ENCODE data around the gene ZNF382. TPM values are rescaled to one million over a fixed set of nuclear protein-coding genes. Genes with fewer than 3 reads are reported as not detected.
"Not testable (repeated sequence)": the region's sequence is repeated elsewhere in the genome, so short reads cannot be mapped to it uniquely, and the experiment has no call there.

The ZNF382 gene
- 2.5 TPM for polyA plus RNA-seq (2013, experiment 1 of 2; ENCODE audit: insufficient read length)
- 2.9 TPM for polyA plus RNA-seq (2013, experiment 2 of 2; ENCODE audit: insufficient read length)

DNA sequence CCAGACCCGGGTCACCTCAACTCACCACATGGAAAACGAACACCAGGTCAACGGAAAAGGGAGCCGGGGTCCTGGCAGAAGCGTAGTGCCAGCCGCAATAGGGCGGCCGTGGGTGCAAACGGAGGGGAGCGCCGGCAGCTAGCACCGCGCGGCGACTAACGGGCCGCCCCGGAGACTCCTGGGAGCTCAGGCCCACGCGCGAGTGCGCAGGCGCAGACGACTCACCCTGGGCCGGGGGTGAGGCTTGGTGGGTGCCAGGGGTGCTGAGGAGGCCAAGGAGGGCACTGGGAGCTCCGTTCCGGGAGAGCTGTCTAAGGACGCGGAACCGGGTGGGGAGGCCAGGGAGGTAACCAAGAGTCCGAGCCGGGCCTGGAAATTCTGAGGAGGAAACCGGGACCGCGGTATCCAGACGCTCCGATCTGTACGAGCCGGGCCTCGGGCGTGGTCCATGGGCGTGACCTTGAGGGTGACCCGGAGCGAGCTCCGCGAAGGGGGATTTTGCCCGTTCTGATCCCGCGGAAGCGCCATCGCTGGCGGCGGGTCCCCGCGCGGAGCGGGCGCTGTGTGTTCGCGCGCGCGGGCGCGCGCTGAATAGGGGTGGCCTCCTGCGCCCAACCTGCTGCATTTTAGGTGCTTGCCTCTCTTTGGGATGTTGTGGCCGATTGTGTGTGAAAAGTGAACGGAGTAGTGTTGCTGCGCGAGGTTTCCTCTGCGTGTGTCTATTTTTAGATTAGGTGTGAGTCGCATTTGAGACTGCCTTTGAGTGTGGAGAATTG lies at the start of gene ZNF382:
Gene ZNF382, plus strand, starts transcription at position 213 of the 776 bp plus-strand sequence. CDS start 4,602 bp downstream, outside the sequence.
- peak; percentile 70 for DNase-seq

DNA sequence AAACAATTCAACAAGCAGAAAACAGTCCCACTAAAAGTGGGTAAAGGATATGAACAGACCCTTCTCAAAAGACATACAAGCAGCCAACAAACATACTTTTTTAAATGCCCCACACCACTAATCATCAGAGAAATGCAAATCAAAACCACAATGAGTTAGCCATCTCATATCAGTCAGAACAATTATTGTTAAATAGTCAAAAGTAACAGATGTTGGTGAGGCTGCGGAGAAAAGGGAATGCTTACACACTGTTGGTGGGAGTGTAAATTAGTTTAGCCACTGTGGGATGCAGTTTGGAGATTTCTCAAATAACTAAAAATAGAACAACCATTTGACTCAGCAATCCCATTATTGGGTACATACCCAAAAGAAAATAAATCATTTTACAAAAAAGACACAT lies 40.7 kb upstream of the ZNF382 start:
- DNase-seq: no peak

DNA sequence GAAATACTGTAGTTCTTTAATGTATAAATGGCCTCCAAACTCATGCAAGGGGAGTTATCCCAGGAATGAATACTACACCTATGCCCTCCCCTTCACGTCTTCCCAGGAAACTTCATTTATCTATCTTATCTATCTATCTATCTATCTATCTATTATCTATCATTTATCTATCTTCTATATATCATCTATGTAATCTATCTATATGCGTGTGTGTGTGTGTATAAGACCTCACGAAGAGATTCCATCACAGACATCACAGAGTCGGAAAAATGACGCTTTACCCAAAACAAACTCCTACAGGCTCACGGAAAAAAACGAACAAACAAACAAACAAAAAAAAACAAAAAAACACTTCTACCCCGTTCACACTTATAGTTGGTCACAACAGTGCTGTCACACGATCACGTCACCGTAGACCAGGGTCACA lies 32.5 kb upstream of the ZNF382 start:
- no peak for DNase-seq

DNA sequence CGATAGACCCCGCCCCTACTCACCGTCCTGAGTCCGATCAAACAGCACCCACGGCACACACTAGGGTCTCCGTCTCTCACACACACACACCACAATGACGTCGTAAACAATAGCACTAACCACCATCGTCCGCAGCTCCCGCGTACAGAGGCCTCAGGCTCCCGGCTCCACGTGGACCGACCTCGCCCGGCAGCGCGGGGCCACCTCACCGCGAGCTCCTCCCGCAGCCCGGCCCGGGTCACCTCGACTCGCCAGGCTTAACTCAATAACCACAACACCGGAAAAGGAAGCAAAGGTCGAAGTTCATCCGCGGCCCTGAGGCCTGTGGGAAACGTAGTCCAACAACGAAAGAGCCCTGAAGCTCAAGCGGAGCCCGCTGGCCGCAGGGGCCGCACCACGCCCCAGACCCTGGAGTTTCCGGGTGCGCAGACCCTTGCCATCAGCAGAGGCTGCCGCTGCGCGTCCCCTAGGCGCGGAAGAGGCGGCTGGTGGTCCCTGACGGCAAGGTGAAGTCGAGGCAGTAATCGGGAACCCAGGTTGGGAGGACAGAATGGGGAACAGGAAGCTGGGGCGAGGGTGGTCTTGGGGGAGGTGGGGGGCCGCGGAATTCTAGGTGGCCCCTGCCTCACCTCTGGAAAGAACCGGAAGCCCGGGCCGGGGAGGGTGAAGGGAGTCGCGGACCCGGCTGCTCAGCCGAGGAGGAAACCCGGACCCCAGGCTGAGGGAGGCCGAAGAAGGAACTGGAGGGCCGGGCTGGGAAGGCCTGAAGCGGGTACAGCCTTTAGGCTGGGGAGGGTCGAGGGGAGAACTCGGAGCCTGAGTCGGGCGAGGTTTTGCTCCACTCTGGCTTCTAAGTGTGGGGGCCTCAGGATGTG lies 31.9 kb upstream of the ZNF382 start, which contains the start of gene ZNF529:
Gene ZNF529, minus strand, starts transcription at position 273 of the 875 bp plus-strand sequence. CDS start 946 bp downstream, outside the sequence.
- peak; percentile 92 for DNase-seq

DNA sequence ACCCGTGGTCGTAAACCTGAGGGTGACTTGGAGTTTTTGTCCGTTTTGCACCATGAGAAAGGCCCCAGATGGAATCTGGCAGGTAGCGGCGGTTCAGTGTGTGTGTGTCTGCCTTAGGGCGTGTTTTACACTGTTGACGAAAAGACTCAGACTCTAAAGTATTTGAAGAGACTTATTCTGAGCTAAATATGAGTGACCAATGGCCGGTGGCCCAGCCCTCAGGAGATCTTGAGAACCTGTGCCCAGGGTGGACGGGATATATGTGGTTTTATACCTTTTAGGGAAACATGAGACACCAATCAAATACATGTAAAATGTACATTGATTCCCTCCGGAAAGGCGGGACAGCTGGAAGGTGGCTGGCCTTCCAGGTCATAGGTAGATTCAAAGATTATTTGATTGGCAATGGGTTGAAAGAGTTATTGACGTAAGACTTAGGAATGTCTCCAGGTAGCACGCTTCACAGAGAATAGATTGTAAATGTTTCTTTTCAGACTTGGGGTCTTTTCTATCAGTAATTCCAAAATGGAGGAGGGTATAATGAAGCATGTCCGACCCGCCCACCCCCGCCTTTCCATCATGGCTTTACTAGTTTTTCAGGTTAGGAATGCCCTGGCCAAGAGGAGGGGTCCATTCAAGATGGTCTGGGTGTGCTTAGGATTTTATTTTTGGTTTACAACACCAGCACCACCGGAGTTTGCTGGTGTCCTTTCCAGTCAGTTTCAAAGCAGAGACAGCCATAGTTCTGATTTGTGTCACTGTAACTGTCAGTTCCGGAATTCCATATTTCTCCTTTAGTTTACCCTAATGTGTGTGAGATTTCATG lies 31.0 kb upstream of the ZNF382 start:
- DNase-seq: no peak

DNA sequence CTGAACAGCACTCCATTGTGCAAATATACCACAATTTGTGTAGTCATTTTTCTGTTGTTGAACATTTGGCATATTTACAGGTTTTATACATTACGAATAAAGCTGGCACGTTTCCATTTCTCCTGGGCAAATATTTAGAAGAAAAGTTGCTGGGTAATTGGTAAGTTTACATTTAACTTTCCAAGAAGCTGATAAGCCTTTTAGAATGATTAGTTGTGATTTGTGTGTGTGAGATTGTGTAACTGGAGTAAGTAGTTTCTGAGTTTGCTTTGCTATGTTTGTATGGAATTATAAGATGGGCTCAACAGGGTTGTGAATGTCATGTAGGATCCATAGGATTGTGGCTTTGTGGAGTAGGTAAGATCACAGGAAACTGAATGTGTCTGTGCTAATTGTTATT lies 30.4 kb upstream of the ZNF382 start:
- no peak for DNase-seq

DNA sequence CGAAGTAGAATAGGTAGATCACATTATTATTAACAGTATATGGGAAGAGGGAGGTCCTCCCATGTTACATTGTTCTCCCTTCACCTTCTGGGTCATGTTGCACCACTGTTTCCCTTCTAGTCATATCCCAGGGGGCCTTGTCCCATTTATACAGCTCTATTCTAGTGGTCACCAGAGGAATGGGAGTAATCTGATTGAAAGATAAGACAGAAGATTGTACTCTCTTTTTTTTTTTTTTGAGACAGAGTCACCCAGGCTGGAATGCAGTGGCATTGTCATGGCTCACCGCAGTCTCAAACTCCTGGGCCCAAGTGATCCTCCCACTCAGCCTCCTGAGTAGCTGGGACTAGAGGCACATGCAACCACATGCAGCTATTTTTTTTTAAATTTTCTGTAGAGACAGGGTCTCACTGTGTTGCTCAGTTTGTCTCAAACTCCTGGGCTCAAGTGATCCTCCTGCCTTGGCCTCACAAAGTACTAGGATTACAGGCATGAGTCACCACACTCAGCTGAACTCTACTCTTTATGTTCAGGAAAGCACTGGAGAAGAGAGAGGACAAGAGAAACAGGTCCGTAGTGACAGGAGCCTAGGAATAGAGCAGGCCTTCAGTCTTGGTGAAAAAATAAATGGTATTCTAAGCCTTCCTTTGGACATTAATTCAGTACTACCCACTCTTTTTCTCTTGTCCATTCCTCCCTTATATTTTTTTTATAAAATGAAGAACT lies 27.7 kb upstream of the ZNF382 start:
- DNase-seq: peak; percentile 12

DNA sequence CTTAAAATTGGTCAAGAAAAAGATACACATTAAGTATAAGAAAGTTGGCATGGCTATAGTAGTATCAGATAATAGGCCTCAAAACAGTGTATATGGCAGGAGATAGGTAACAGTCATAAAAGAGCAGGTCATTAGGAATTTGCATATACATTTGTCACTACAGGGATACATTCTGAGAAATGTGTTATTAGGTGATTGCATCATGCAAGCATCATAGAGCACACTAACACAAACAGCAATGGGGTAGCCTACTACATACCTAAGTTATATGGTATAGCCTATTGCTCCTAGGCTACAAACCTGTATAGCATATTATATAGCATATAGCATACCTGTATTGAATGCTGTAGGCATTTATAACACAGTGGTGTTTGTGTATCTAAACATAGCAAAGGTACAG lies 25.9 kb upstream of the ZNF382 start:
- DNase-seq: no peak

DNA sequence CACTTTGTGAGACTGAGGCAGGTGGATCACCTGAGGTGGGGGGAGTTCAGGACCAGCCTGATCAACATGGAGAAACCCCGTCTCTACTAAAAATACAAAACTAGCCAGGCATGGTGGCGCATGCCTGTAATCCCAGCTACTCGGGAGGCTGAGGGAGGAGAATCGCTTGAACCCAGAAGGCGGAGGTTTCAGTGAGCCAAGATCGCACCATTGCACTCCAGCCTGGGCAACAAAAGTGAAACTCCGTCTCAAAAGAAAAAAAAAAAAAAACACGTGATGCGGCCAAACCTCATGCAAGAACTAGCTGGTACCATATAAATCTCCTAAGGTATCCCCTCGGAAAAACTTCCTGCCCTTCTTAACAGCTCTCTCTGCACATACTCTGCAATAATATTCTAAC lies 2.4 kb upstream of the ZNF382 start:
- not testable (repeated sequence) for DNase-seq

DNA sequence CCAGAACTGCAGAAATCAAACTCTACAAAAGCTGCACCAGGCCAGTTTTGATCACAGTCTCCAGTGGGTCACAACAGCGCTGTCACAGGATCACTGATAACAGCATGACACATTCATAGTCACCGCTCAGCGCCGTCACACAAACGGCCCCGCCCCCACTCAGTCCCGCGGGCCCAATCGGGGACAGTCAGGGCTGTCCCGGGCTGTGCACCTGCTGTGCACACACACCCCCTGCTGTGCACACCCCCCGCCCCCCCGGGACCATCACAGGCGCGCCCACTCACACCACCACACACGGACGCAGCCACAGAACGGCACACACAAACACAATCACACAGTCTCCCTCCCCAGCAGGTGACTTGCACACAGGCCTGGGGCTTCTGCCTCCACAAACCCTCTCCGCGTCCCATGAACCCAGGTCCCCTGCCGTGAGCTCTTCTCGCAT lies 435 bp upstream of the ZNF382 start:
- peak; percentile 64 for DNase-seq

DNA sequence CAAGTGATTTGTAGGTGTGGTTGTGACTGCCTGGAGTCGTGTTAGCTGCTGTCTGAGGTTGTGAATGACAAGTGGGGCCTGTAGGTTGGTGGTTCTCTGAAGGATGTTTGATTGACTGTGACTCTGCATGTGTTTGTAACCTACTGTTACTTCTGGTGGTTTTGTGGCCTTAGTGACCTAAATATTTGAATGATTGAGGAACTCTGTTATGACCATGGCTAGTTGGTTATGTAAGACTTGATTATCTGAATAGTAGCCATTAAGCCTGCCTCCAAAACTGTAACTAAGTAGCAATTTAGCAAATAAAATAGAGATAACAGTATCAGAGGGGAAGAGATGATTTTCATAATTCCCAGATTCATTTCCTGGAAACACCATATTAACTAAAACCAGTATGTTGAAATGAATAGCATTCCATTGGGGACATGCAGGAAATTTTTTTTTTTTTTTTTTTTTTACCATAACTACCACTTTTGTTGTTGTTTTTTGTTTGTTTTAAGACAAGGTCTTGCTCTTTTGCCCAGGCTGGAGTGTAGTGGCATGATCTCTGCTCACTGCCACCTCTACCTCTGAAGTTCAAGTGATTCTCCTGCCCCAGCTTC lies 865 bp downstream of the ZNF382 start:
- DNase-seq: no peak

DNA sequence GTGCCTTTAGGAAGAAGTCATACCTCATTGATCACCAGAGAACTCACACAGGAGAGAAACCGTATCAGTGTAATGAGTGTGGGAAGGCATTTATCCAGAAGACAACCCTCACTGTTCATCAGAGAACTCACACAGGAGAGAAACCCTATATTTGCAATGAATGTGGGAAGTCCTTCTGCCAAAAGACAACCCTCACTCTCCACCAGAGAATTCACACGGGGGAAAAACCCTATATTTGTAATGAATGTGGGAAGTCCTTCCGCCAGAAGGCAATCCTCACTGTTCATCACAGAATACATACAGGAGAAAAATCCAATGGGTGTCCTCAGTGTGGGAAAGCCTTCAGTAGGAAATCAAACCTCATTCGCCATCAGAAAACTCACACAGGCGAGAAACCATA lies 21.9 kb downstream of the ZNF382 start:
- DNase-seq: no peak

DNA sequence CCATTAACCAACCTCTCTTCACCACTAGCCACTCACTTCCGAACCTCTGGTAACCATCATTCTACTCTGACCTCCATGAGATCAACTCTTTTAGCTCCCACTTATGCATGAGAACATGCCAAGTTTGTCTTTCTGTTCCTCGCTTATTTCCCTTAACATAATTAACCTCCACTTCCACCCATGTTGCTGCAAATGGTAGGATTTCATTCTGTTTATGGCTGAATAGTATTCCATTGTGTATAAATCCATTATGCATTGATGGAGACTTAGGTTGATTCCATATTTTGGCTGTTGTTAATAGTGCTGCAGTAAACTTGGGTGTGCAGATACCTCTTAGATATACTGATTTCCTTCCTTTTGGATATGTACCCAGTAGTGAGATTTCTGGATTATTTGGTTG lies 30.2 kb downstream of the ZNF382 start:
- no peak for DNase-seq

DNA sequence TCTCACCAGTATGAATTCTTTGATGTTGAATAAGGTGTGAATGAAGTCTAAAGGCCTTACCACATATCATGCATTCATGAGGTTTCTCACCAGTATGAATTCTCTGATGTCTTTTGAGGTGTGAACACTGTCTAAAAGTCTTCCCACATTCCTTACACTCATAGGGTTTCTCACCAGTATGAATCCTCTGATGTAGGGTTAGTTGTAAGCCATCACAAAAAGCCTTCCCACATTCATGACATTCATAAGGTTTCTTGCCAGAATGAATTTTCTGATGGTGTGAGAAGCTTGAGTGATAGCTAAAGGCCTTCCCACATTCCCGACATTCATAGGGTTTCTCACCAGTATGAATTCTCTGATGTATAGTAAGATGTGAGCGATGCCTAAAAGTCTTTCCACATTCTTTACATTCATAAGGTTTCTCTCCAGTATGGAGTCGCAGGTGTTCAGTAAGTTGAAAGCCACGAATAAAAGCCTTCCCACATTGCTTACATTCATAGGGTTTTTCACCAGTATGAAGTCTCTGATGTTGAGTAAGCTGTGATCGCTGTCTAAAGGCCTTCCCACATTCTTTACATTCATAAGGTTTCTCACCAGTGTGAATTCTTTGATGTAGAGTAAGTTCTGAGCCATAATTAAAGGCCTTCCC lies 33.9 kb downstream of the ZNF382 start:
- no peak for DNase-seq

DNA sequence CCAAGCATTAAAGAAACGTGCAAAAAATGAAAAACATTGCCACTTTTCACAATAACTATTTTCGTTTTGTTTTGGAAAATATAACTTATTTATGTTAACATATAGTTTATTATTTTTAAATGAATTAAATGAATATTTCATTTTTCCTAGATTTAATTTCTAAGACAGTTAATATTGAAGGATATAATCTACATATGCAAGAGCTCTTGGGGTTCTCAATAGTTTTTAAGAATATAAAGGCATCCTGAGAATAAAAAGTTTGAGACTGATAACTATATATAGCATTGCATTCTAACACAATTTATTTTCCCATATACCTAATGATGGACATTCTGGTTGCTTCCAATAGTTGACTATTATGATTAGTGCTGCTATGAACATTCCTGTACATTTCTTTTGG lies 41.6 kb downstream of the ZNF382 start:
- DNase-seq: no peak

DNA sequence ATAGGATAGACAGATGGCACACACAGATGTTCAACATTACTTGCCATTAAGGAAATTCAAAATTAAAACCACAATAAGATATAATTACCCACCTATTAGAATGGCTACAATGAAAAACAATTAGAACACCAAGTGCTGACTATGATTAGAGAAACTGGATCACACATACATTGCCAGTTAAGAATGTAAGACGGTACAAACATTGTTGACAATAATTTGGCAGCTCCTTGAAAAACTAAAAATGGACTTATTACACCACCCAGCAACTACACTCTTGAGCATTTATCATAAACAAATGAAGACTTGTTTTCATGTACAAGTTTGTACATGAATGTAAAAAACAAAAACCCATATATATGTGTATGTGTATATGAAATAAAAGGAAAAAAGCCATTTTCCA lies 47.8 kb downstream of the ZNF382 start:
- DNase-seq: no peak

DNA sequence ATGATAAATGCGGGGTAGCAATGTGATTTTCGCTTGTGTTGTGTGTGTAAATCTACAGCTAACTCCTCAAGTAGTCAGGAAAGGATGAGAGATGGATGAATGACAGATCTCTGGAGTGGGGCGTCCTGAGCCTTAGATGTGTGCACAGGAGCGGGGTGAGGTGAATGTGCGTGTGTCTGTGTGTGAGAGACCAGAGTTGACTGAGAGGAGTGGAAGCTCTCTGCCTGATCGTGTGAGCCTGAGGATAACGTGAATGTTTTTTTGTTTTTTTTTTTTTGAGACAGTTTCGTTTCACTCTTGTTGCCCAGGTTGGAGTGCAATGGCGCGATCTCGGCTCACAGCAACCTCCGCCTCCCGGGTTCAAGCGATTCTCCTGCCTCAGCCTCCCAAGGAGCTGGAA lies 60.7 kb downstream of the ZNF382 start:
- DNase-seq: no peak

DNA sequence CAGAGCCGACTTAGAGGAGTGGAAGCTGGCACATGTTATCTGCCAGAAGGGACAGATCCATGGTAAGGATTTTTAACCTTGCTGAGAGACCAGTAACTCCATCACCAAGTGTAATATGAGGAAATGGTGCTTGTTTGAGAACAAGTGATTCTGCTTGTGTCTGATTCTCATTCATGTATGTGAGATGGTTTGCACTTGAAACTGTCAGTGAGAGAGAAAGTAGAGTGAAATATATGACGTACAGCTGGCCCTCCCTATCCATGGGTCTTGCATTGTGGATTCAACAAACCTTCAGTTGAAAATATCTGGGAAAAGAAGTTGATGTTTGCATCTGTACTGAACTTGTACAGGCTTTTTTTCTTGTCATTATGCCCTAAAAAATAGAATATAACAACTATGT lies 63.5 kb downstream of the ZNF382 start:
- DNase-seq: no peak

DNA sequence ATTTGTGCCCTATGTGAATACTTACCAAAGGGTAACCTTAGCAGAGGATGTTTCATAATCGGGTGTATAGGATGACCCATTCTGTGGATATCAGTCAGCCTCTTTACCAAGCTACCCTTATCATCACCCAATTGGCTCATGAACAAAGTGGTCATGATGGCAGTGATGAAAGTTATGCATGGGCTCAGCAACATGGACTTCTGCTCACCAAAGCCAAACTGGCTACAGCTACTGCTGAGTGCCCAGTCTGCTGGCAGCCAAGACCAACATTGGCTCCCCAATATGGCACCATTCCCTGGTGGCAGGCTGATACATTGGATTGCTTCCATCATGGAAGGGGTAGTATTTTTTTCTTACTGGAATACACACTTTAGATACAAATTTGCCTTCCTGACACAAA lies 67.3 kb downstream of the ZNF382 start:
- no peak for DNase-seq

DNA sequence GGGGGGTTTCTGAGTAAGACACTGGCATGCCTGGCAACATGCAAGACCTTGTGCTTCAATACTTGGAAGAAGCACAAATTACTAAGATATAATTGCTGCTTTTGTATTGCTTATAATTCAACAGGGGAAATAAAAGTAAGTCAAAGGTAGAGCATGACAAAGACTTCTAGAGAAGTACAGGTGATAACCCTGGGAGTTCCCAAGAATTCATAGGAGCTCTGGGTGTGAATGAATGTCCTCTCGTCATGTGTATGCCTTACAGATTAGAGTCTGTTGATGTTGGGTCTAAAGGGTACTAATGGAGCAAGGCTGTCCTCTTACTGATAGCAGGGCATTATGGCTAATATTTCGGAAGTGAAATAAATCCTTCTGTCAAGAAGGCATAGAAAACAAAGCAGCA lies 69.1 kb downstream of the ZNF382 start:
- DNase-seq: no peak

DNA sequence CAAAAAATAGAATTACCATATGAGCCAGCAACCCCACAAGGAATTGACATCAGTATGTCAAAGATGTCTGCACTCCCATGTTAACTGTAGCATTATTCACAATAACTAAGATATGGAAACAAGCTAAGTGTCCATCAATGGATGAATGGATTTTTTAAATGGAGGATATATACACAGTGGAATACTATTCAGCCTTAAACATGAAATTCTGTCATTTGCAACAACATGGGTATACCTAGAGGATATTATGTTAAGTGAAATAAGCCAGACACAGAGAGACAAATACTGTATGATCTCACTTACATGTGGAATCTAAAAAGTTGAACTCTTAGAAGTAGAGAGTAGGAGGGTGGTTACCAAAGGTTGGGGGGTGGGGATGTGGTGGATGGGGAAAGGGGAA lies 74.3 kb downstream of the ZNF382 start:
- DNase-seq: no peak

Measured in fibroblast of skin of back (primary cell).